Prostate gland (tissue), 2 donors: ENCODE data around the gene OR5W2. TPM values are rescaled to one million over a fixed set of nuclear protein-coding genes. Genes with fewer than 3 reads are reported as not detected.
"Not testable (repeated sequence)": the region's sequence is repeated elsewhere in the genome, so short reads cannot be mapped to it uniquely, and the experiment has no call there.

Experiments
- DNase-seq: peaks from one replicate; pipeline ENCODE4 v3.0.0-alpha.2; 2019; ENCODE audit warnings: low spot score
- H3K27ac ChIP-seq, 2 donors: fragments of 200-600 bp; sonication (generic); 2 replicates each; pipeline ENCODE4 v1.5.1; 2017 to 2019
- H3K27me3 ChIP-seq: fragments of 200-600 bp; sonication (generic); replicated peaks from 2 replicates; pipeline ENCODE4 v1.5.1; 2019; ENCODE audit not compliant: insufficient read depth
- H3K36me3 ChIP-seq, 2 donors: fragments of 200-600 bp; sonication (generic); 1 replicate in 1 of 2; 2 replicates in 1 of 2; pipeline versions ENCODE4 v1.5.1 to v1.8.1; 2017 to 2019
- H3K4me1 ChIP-seq: fragments of 200-600 bp; sonication (generic); replicated peaks from 2 replicates; pipeline ENCODE4 v1.5.1; 2019
- H3K4me3 ChIP-seq, 2 donors: fragments of 200-600 bp; sonication (generic); 2 replicates each; pipeline ENCODE4 v1.5.1; 2017 to 2019
- H3K9me3 ChIP-seq: fragments of 200-600 bp; sonication (generic); 2 replicates; pipeline ENCODE4 v1.5.1; 2017
- CTCF ChIP-seq, 4 experiments: fragments of 200-600 bp in 2 of 4; fragments of 450-650 bp in 2 of 4; sonication (generic) in 2 of 4; IDR thresholded peaks; 1 replicate in 3 of 4; 2 replicates in 1 of 4; pipeline ENCODE4 v1.5.1; 2016 to 2019; ENCODE audit warnings: antibody characterized with exemption in 4 of 4, mild to moderate bottlenecking in 2 of 4, moderate library complexity in 2 of 4
- POLR2A ChIP-seq: fragments of 450-650 bp; IDR thresholded peaks from one replicate; pipeline ENCODE4 v1.6.1; 2016; ENCODE audit warnings: antibody characterized with exemption, mild to moderate bottlenecking
- POLR2AphosphoS5 ChIP-seq: sonication (generic); formaldehyde crosslinking; IDR thresholded peaks from one replicate; pipeline ENCODE4 v1.6.1; 2017; ENCODE audit warnings: antibody characterized with exemption
- whole genome bisulfite sequencing: methylation state at CpG from one replicate; pipeline ENCODE4 v1.1.5; 2018; 5-methylcytosine and 5-hydroxymethylcytosine counted together
- intact Hi-C: fragments of 100-400 bp; cut with DNase I; formaldehyde crosslinking; loops from one replicate; pipeline ENCODE4 v1.14.2; 2022
- total RNA-seq, 2 donors: library from RNA; depleted of rRNA; stranded (reverse); fragments of >200 nt; gene quantifications; one replicate each; pipeline ENCODE4 v1.1.0, GENCODE V29; 2016

Gene OR5W2
- total RNA-seq, 2 donors from 2014 or later = not detected

DNA sequence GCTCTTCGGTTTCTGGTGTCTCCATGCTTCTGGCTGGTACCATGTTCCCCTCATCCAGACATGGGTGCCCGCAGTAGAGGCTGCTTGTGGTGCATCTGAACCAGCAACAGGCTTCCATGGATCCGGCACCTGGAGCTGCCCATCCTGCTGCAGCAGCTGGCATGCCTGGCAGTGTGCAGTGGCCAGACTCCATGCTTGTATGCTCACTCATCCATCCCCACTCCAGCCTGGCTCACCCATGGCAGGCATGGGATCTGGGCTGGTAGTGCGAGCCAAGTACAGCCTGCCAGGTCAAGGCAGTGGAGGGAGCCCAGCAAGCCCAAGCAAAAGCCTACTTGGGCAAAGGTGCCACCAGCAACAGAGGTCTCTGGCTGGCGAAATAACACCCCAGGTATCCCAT is 6.2 kb upstream of the OR5W2 start:
- 86% methylated on average over 5 of the region's 5 CpGs for WGBS
- no peak overlapping the region for H3K27ac ChIP-seq
- intact Hi-C loops = no loop called here
- TF ChIP-seq POLR2A (no peak), POLR2AphosphoS5 (no peak)
- DNase-seq = no peak
- H3K36me3 ChIP-seq = no peaks in the 10 kb centered on the region
- no peaks in the 10 kb centered on the region for H3K4me1 ChIP-seq
- no peaks in the 10 kb centered on the region for H3K27me3 ChIP-seq
- H3K9me3 ChIP-seq = no peaks in the 10 kb centered on the region
- H3K4me3 ChIP-seq = no peak overlapping the region

- WGBS = 34% methylated on average over 2 of the region's 2 CpGs
- H3K27ac ChIP-seq = no peak overlapping the region
- no peaks in the 10 kb centered on the region for H3K4me1 ChIP-seq
- intact Hi-C loops = no loop called here
- DNase-seq = no peak
- no peaks in the 10 kb centered on the region for H3K27me3 ChIP-seq
- no peak for TF ChIP-seq POLR2A
- no peak for TF ChIP-seq POLR2AphosphoS5
- no peak for TF ChIP-seq CTCF (IDR thresholded peaks at IDR 0.05)
- no peak overlapping the region for H3K4me3 ChIP-seq
- no peaks in the 10 kb centered on the region for H3K36me3 ChIP-seq
- H3K9me3 ChIP-seq = no peaks in the 10 kb centered on the region
Measured at GRCh38 chr11:55902308-55902707, 12.1 kb downstream of the OR5W2 start.

- Histone ChIP-seq H3K4me1 (no peaks in the 10 kb centered on the region), H3K27ac (no peak overlapping the region), H3K4me3 (no peak overlapping the region), H3K27me3 (no peaks in the 10 kb centered on the region), H3K36me3 (no peaks in the 10 kb centered on the region), H3K9me3 (no peaks in the 10 kb centered on the region)
- TF ChIP-seq CTCF (IDR thresholded peaks at IDR 0.05) = no peak
- no peak for TF ChIP-seq POLR2AphosphoS5
- TF ChIP-seq POLR2A = no peak
- no peak for DNase-seq
- intact Hi-C loops = no loop called here
- WGBS = 73% methylated on average over 8 of the region's 8 CpGs
Measured at GRCh38 chr11:55895216-55895615, 19.2 kb downstream of the OR5W2 start.

- 91% methylated on average over 9 of the region's 9 CpGs for WGBS
- intact Hi-C loops, H3K4me1 ChIP-seq: not testable (repeated sequence)
Measured at GRCh38 chr11:55885481-55885880, 28.9 kb downstream of the OR5W2 start.

DNA sequence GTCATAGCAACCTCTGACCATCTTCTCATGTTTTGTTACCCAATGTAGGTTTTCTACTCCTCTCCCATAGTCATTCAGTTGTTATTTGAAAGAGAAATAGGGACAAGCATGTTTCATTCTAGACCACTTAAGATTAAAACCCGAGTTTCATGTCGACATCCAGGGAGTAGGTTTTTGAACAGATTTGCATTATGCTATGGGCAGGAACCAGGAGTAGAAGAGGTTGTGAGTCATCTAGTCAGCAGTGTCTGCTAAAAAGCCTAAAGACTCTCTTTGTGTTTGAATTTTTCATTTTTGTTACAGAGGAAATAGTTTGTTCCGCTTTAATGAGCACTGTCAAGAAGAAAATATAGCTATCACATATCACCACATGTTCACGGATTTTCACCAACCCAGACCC is 29.4 kb downstream of the OR5W2 start:
- H3K4me1 ChIP-seq, intact Hi-C loops, H3K9me3 ChIP-seq, H3K27me3 ChIP-seq, DNase-seq, H3K4me3 ChIP-seq, H3K36me3 ChIP-seq, H3K27ac ChIP-seq: not testable (repeated sequence)
- WGBS = 91% methylated on average over 4 of the region's 4 CpGs

More at GRCh38 chr11:55885481-55885880, 28.9 kb downstream of the OR5W2 start:
- not testable (repeated sequence) for DNase-seq, H3K27me3 ChIP-seq, H3K4me3 ChIP-seq, H3K9me3 ChIP-seq, H3K36me3 ChIP-seq, H3K27ac ChIP-seq

DNA sequence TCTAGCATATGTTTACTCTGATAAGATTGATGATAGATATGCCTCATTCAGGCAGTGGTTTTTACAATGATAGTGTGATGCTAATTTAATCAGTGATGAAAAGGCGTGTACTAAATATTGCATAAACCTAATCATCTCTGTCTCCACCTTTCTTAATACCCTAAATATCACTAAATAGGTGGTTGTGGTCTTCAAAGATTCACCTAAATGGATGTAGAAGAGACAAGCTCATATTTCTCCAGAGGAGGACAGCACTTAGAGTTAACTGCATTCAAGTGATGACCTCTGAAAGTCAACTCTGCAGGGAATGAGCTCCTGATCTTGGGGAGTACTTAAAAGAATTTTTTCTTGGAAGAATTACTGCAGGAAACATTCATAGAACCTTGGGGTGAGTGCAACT is 31.4 kb downstream of the OR5W2 start, which contains the start of gene TRIM51:
TSS of gene TRIM51 (plus strand) at position 301 of the 400 bp plus-strand sequence. CDS start 2,132 bp downstream, outside the sequence.
- H3K9me3 ChIP-seq, H3K27ac ChIP-seq, H3K4me3 ChIP-seq, H3K27me3 ChIP-seq, DNase-seq, H3K36me3 ChIP-seq, intact Hi-C loops, H3K4me1 ChIP-seq: not testable (repeated sequence)
- 89% methylated on average over 1 of the region's 1 CpG for WGBS

DNA sequence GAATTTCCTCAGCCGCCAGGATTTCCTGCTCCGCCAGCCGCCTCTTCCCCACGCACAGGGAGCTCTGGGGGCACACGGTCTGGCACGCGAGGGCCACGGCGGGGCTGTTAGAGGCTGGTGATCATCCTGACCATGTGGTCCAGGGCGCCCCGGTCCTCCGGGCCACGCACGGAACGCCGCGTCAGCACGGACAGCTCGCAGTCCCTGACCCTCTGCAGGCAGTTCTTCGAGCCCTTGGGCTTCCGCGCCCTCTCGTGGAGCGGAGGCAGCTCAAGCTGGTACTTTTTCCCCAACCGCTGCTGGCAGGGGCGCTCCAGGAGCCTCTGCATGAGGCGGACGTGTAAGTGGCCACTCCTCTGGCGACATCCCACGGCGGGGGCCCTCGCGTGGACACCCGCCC is 41.2 kb downstream of the OR5W2 start:
- DNase-seq = not testable (repeated sequence)
- WGBS = 58% methylated on average over 33 of the region's 34 CpGs

GRCh38 chr11:55872731-55873130 is 41.7 kb downstream of the OR5W2 start:
- H3K4me3 ChIP-seq, DNase-seq, H3K27me3 ChIP-seq, H3K27ac ChIP-seq, H3K36me3 ChIP-seq, H3K9me3 ChIP-seq, H3K4me1 ChIP-seq, intact Hi-C loops: not testable (repeated sequence)
- 47% methylated on average over 25 of the region's 33 CpGs for WGBS

More for the DNA sequence above, 41.2 kb downstream of the OR5W2 start:
- H3K27ac ChIP-seq, H3K36me3 ChIP-seq, H3K4me3 ChIP-seq, H3K4me1 ChIP-seq, intact Hi-C loops, H3K9me3 ChIP-seq, H3K27me3 ChIP-seq: not testable (repeated sequence)

GRCh38 chr11:55867354-55867753 is 47.0 kb downstream of the OR5W2 start:
- intact Hi-C loops = not testable (repeated sequence)
- 84% methylated on average over 4 of the region's 4 CpGs for WGBS

More at GRCh38 chr11:55867354-55867753, 47.0 kb downstream of the OR5W2 start:
- not testable (repeated sequence) for H3K4me1 ChIP-seq, DNase-seq, H3K27me3 ChIP-seq, H3K27ac ChIP-seq, H3K9me3 ChIP-seq, H3K36me3 ChIP-seq, H3K4me3 ChIP-seq
